Right lung (tissue), 5 donors: ENCODE measurements around the gene ALPI. TPM values are rescaled to one million over a fixed set of nuclear protein-coding genes. Genes with fewer than 3 reads are reported as not detected.
"Not testable (repeated sequence)": the region's sequence is repeated elsewhere in the genome, so short reads cannot be mapped to it uniquely, and the experiment has no call there.

Experiments
- DNase-seq, 2 donors: peaks; one replicate each; pipeline ENCODE4 v3.0.0-alpha.2; 2013
- polyA plus RNA-seq, 5 donors: library from polyadenylated mRNA; unstranded; fragments of 120-200 nt; gene quantifications; one replicate each; pipeline versions ENCODE4 v1.2.1 to v1.2.3, GENCODE V29; 2013; ENCODE audit warnings: inconsistent platforms in 1 of 5, low replicate concordance in 1 of 5; ENCODE audit not compliant: insufficient read length in 5 of 5, insufficient read depth in 1 of 5

ALPI gene
- polyA plus RNA-seq, 5 donors, result not detected

DNA sequence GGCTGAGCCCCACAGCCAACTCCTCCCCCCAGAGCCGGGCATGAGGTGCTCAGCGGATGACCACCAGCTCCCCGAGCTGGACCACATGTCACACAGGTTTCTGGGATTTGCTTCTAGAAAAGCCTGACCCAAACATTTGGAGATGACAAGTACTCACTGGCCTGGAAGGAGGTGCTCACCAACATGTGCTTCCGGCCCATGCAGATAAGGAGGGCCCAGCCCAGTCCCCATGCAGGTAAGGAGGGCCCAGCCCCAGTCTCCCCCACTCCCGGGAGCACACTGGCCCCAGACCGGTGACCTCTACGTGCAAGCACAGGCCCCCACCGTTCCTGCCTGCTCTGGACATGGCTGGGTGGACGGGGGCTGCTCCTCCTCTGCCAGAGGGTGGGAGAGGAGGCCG is 14.0 kb upstream of the ALPI start:
- DNase-seq, result not testable (repeated sequence)

- peak in 1 of 2 donors; percentile 24 for DNase-seq
Measured at GRCh38 chr2:232442431-232442830, 13.5 kb upstream of the ALPI start.

DNA sequence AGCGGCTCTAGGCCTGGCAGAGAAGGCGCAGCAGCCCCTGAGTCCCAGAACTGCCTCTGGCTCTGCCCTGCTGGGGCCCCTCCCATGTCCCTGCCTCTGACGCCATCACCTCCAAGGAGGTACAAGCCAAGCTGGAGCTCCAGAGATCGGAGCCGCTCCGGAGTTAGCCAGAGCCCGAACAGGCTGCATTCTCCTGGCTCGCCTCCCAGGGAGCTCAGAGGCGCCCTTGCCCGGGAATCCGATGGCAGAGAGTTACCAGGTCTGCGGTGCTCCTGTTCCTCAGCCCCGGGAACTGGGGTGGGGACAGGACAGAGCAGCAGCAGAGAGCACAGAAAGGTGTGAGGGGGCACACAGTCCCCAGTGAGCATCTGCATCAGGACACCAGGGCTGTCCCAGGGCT is 12.9 kb upstream of the ALPI start:
- DNase-seq, result not testable (repeated sequence)

- DNase-seq, result not testable (repeated sequence)
Measured at GRCh38 chr2:232443669-232444408, 12.1 kb upstream of the ALPI start.

DNA sequence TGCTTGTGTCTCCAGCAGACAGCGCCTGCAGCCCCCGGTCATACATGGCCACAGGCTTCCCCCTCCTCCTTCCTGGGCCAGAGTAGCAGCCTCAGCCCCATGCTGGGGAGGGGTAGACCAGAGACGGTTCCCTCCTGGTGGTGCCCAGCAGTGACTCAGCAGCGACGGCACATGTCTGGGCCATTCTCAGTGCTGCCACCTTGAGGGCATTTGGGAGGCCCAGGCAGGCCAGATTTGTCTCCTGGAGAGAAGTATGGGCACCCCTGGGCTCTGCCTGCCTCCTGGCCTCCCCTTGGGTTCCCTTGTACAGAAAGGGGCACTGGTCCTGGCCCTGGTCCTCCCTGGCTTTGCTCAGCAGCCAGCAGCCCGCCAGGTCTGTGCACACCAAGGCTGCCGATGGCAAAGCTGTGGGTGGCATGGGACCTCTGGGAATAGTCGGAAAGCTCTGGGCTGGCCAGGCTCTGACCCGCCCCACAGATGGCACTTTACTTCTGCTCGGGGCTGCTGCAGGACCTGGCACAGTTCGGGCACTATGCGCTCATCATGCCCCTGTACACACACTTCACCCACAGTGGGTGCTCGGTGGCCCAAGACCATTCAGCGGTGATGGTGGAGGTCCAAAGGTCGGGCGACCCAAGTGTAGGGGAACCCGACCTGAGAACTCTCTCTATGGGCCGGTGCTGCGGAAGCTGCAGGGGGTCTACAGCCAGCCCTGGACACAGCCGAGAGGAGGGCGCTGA is 11.4 kb upstream of the ALPI start:
- DNase-seq, result no peak

DNA sequence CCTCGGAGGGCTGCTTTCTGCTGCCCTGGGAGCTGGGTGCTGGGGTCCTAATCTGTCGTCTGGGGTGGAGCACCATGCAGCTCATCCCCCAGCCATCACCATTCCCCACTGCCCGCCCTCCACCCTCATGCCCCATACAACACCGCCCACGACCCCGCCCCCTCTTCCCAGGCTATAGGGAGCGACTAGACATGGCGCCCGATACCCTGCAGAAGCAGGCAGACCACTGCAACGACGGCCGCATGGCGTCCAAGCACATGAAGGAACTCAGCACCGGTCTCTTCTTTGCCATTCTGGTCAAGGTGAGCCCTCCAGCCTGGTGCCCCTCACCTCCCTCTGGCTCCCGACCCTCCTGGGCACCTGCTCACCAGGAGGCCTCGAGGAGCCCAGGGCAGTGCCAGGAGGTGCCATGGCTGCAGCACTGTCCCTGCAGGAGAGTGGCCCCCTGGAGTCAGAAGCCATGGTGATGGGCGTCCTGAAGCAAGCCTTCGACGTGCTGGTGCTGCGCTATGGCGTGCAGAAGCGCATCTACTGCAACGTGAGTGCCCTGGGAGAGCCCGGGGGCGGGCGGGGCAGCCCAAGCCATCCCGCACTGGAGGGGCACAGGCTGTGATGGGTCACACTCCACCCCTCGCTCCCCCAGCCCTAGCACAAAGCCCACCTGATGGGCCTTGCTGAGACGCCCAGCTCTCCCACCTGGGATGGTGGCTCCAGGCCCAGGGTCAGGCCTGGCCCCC is 10.6 kb upstream of the ALPI start:
- not testable (repeated sequence) for DNase-seq

DNA sequence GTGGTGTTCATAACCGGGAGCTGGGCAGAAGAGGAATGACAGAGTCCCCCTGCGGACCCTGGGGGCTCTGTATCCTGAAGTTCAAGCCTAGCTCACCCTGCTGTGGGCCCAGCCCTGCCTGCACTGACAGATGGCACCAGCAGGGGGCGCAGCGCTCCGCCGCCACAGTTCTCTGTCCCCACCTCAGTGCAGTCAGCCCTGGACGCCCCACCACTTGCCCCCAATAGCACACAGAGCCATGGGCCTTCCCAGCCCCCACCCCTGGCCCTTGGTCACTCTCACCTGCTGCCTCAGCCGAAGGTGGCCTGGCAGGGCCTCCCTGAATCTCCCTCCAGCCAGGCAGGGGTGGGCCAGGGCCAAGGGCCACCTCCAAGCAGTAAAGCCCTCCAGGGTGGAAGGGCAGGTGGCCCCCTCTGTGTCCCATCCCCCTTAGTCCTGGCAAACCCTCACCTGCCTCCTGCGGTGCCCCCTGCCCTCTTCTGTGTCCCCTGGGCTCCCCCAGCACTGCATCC is 9.6 kb upstream of the ALPI start:
- not testable (repeated sequence) for DNase-seq

GRCh38 chr2:232447091-232447620 is 8.8 kb upstream of the ALPI start:
- DNase-seq, result no peak

DNA sequence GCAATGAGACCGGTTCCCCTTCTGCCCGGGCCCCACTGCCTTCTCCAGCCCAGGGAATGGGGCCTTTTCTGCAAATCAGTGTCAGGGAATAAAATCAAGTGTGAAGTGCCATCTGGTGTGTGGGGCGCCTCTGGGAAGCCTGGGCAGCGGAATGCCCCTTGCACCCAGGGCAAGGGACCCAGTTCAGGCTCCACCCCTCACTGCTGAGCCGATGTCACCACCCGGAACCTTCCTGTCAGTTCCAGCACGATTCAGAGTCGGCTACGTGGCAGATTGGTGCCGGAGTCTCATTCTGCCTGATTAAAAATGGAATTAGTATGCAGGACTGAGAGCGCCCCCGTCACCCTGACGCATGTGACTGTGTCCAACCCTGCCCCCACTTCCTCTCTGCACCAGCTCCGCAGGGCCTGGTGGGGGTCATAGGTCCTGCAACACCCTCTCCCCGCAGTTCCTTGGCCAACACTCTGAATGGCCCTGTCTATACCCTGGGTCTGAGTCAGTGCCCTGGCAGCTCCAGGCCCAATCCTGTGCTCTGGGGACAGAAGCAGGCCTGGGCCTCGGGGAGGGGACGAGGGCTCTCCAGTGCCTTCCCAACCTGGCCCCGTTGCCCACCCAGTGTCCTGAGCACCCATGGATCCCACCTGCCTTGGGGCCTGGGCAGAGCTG is 8.2 kb upstream of the ALPI start:
- no peak for DNase-seq

GRCh38 chr2:232448304-232448690 is 7.7 kb upstream of the ALPI start:
- no peak for DNase-seq

- no peak for DNase-seq
Measured at GRCh38 chr2:232449964-232450363, 6.0 kb upstream of the ALPI start.

DNA sequence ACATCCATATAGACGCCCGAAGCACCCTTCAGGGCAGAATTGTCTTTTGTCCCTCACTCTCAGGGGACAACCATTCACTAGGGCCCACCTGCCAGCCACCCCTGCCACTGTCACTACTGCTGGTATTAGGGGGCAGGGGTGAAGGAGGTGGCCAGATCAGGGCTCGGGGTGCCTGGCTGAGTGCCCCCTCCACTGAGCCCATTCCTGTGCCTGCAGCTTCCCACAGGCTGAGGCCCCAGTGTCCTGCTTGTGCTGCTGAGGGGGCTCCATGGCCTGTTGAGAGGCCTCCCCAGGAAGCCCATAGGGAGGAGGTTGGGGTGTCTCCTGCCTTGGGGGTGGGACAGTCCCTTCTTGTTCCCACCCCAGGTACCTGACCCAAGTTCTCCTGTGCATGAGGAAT is 4.3 kb upstream of the ALPI start:
- not testable (repeated sequence) for DNase-seq

GRCh38 chr2:232454630-232455029 is 1.3 kb upstream of the ALPI start:
- no peak for DNase-seq

GRCh38 chr2:232456296-232457120 is 555 bp downstream of the ALPI start:
- DNase-seq, result no peak

DNA sequence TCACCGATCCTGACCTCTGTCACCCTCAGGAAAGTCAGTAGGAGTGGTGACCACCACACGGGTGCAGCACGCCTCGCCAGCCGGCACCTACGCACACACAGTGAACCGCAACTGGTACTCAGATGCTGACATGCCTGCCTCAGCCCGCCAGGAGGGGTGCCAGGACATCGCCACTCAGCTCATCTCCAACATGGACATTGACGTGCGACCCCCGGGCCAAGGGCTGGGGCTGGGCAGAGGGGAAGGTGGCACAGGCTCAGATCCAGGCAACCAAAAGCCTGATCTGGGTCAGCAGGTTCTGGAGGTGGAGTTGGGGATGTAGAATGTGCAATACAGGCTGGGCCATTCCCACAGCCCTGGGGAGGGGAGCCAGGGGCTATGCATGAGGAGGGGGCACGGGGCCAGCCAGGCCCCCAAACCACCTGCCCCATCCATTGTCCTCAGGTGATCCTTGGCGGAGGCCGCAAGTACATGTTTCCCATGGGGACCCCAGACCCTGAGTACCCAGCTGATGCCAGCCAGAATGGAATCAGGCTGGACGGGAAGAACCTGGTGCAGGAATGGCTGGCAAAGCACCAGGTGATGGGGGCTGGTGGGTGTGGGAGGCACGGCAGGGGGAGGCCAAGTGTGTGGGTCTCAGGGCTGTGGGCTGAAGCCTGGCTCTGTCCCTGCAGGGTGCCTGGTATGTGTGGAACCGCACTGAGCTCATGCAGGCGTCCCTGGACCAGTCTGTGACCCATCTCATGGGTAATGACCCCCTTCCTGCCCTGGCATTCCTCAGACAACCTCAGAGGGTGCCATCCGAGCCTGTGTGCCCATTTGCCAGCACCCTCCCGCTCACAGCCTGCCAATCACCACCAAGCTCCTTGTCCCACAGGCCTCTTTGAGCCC is 1.4 kb downstream of the ALPI start:
- DNase-seq, result no peak

DNA sequence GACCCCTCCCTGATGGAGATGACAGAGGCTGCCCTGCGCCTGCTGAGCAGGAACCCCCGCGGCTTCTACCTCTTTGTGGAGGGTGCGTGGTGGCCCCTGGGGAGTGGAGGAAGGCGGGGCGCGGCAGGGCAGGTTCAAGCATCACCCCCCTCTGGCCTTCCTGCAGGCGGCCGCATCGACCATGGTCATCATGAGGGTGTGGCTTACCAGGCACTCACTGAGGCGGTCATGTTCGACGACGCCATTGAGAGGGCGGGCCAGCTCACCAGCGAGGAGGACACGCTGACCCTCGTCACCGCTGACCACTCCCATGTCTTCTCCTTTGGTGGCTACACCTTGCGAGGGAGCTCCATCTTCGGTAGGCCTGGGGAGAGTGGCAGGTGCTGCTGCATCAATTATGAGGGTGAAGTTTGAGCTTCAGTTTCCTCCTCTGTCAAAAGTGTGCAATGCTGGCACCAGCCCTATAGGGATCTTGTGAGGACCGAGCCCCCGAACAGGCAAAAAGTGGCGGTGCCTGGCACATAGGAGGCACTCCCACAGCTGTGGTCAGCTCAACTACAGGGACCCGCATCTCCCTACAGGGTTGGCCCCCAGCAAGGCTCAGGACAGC is 2.2 kb downstream of the ALPI start:
- no peak for DNase-seq

- no peak for DNase-seq
Measured at GRCh38 chr2:232458661-232459418, 2.9 kb downstream of the ALPI start.

DNA sequence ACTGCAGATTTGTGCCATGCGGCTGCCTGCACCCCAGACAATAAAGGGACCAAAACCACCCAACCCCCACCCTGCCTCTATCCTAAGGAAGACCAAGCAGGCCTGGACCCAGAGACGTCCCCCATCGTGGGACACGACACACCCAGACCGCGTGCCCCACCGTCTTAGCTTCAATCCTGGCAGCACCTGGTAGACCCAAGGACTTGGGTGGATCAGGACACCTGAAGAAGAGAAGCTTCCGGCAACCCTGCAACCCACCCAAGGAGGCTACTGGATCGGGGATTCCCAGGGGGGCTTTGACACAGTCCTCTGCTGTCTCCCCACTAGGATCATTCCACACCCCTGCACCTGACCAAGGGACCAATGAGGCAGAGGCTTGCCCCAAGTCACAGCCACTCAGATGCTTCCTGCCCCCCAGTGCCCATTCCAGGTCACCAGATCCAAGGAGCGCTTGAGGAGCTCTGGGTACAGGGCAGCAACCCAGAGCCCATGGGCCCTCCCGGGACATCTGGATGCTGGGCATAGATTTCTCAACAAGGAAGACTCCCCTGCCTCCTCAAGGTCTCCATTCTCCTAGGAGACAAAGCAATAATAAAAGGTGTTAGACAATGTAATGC is 3.6 kb downstream of the ALPI start:
- DNase-seq, result no peak
